NCI-H146 treated with DMSO at 0.1 percent for 48 hours (cell line): Measurements from ENCODE around the gene RBM44.

Experiments
- DNase-seq: peaks from one replicate; lab custom pipeline; 2025; ENCODE audit not compliant: unreplicated experiment; lab: John Stamatoyannopoulos, UW

RBM44 gene

DNA sequence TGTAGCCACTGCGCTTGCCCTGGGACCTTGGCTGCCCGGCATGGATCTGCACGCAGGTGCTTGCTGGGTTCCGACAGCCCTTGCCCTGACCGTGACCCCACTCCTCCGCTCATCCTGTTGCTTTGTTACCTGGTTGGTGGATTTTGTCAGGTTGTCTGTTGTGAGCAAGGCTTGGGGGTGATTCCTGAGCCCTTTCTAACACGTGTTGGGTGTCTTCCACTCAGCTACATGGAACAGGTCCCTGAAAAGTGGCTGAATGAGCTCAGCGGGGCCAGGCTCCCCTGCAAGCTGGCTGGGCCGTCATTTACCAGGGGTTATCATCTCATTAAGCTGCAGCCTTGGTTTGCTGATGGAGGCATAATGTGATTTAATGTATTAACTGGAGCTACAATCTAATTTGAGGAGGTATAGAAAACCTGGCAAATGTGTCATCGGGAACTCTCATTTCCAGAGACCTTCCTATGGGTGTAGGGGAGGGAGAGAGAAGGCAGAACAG lies 85.4 kb downstream of the RBM44 start:
- no peak for DNase-seq

DNA sequence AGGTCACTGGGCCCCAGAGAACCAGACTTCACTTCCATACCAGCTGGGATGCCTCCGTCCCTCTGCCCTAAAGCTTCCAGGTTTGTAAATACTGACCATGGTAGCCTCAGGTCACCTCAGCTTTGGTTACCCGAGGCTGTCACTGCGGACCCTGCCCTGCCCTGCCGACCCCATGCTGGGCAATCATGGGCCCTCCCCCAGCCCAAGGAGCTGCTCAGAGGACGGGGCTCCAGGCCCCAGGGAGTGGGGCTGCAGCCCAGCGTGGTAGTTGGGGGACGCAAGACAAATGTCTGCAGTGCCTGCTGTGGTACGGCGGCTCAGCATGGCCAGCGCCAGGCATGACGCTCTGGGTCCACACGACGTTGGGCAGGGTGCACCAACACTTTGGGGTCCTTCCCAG lies 86.1 kb downstream of the RBM44 start:
- no peak for DNase-seq

- DNase-seq: no peak
Measured at GRCh38 chr2:237885111-237885930, 86.7 kb downstream of the RBM44 start.

GRCh38 chr2:237885931-237886684 lies 87.5 kb downstream of the RBM44 start:
- no peak for DNase-seq

DNA sequence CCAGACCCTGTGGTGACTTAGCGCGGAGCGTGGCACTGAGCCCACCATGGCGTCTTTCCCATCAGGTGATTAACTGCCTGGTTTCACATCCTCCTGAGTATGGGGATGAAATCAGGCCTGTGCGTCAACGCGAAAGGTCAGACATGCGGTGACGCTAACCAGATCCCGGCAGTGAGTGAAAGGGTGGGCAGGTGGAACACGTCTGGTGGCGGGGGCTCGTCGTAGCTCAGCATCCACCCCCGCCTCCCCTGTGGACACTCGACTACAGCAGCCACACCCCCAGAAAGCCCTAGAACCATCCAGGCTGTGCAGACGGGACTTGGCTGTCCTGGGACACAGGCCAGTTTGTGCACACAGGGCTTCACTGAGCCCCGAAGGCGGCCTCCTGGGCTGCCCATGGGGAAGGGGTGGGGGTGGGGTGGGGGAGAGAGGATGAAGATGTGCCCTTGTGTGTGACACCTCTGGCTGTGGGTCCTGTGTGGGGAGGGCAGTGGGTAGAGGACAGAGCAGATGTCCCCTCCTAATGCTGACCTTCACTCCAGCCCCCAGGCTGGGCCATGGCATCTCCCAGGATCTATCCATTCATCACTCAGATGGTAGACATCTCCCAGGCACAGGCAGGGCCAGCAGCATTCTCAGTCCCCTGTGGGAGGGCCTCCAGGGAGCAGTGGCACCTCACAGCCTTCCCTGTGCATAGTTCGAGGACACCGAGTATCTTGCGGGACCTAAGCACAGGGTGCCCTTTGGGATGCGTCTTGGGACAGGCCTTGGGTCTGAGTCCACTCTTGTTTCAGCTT lies 88.3 kb downstream of the RBM44 start:
- no peak for DNase-seq

DNA sequence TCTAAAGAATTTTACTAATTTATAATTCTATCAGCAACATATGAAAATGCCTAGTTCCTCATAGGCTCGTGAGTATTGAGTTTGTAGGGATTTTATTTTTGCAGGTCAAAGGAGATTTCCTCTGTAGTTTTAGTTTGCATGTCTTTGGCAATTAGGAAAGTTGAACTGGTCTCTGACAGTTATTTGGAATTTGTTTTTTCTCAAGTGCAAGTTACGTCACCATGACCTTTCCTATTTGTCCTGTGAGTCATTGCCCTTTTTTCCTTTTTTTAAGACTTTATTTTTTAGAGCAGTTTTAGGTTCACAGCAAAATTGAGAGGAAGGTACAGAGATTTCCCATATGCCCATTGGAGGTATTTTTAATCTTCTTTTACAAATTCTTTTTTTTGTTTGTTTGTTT lies 89.8 kb downstream of the RBM44 start:
- DNase-seq: no peak

- no peak for DNase-seq
Measured at GRCh38 chr2:237889016-237889415, 90.4 kb downstream of the RBM44 start.

GRCh38 chr2:237889811-237890210 lies 91.2 kb downstream of the RBM44 start:
- DNase-seq: no peak
